GM10266 (cell line): ENCODE measurements around the gene ABR.
"Not testable (repeated sequence)": the region's sequence is repeated elsewhere in the genome, so short reads cannot be mapped to it uniquely, and the experiment has no call there.

ENCODE experiments used
- DNase-seq: peaks from one replicate; pipeline ENCODE4 v3.0.0; 2012; ENCODE audit errors: extremely low spot score
- CTCF ChIP-seq: IDR thresholded peaks from 2 replicates; pipeline ENCODE4 v1.5.1; 2012; ENCODE audit warnings: mild to moderate bottlenecking, low read depth; ENCODE audit not compliant: control insufficient read depth, insufficient read depth; ENCODE audit errors: missing control alignments

ABR gene

GRCh38 chr17:1070411-1070810, 109.4 kb downstream of the ABR start:
- DNase-seq = no peak
- TF ChIP-seq CTCF = no peak

DNA sequence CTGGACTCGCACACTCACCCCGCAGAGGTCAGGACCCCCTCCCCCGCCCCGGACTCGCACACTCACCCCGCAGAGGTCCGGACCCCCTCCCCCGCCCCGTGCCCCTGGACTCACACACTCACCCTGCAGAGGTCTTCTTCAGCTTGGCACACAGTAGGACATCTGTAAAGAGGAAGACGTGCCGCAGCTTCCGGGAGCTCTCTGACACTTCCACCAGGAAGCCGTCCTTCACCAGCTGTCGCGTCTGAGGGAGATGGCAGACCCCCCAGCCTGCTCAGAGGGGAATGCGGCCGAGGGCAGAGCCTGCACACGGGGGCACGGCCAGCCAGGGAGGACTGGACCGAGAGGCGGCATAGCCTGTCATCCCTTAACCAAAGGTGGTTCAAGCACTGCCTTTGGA, 109.9 kb downstream of the ABR start:
- no peak for TF ChIP-seq CTCF

GRCh38 chr17:1068356-1068755, 111.4 kb downstream of the ABR start:
- DNase-seq = no peak
- TF ChIP-seq CTCF = no peak

More for the DNA sequence above, 109.9 kb downstream of the ABR start:
- no peak for DNase-seq

DNA sequence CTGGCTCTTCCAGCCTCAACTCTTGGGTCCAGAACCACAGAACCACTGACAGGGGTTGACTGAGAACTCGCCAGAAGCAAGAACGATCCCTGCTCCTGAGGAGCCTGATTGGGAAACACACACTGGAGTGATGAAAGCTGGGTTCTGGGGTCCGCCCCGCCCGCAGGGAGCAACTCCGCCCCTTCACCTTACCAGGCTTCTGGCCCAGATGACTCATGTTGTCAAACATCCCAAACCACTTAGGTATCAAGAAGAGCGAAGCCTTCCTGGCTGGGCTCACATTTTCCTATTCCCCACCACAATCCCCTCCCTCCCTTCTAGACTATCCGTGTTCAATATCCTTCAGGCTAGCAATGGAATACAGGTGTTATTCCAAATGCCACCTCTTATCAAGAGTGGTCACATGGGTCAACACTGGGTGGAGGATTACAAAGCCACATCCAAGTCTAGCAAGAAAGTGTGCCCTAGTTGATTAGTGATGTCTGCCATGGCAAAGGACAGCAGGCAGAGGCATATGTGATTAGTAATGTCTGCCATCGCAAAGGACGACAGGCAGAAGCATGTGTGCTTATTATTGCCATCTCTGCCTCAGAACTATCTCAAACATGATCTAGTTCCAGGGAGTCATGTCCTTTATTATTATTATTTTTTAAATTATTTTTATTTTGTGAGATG, 112.4 kb downstream of the ABR start:
- DNase-seq = no peak

GRCh38 chr17:1065416-1065815, 114.4 kb downstream of the ABR start:
- not testable (repeated sequence) for DNase-seq

More for the DNA sequence above, 112.4 kb downstream of the ABR start:
- no peak for TF ChIP-seq CTCF

DNA sequence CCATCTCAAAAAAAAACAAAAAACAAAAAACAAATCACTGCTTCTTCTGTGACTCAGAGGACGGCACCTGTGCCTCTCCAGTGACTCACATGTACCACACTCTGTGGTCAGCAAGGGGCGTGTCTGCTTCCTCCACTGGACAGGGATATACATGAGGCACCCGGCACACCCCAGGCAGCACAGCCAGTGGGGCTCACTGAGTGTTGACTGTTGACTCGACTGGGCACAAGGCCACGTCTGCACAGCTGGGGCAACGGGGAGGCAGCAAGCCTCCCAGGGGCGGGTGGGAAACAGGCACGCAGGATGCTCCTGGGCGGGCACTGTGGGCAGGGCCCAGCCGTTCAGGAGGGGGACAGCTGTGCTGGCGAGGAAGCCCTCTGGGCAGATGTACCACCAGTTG, 118.8 kb downstream of the ABR start:
- no peak for TF ChIP-seq CTCF
- DNase-seq = no peak

DNA sequence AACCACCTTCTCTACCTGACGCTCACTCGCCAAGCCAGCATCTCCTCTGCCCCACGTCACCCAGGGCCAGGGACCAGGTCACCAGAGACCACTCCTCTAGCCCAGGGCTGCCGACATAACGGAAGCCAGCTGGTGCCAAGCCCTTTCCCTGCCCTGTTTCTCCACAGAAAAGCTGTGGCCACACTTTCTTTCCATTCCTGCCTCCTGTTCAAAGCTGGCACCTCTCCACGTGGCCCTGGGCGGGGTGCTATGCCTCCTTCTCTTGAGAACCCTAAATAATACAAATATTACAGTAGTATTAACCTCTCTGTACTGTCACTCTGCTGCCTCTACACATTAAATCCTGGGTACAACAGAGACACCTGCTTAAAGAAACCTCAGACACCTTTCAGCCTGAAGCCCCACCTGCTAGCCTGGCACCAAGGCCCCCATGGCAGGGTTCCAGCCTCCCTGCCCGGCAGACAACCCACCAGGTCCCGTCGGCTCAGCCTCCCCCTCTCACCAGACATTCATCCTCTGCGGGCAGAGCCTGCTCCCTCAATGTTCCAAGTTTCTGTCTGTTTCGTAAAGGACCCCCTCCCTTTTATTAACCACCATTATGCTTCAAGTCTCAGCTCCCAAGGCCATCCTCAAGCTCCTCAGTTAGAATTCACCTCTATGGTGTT, 120.5 kb downstream of the ABR start:
- DNase-seq = no peak
- no peak for TF ChIP-seq CTCF
